Measurements from ENCODE around the gene RFC4.

The RFC4 gene

DNA sequence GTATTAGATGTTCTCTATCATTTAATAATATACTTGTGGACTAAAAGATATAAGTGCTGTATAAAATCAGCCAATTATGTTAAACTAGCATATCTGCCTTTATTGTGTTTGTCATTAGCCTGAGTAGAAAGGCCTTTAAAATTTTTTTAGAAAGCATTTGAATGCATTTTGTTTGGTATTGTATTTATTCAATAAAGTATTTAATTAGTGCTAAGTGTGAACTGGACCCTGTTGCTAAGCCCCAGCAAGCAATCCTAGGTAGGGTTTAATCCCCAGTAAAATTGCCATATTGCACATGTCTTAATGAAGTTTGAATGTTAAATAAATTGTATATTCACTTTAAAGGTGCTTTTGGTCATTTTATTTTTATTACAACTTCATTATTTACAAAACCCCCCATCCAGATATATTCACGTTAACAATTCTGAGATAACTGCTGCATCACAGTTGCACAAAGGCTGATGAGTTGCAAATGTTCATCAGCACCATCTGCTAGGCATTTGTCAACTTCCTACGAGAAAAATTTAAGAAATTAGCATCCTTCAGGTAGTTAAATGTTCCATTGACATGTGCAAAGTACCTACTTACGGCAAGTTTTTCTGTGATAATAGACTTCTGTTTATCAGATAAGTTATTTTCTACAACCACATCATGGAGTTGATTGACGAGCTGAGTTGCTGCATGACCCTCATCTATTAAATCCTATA lies 16.6 kb downstream of the RFC4 start:
- no peak for DNase-seq (ENCODE audit: low read depth)
- H3K4me3 ChIP-seq (ENCODE audit: low read depth, low read length): no peak overlapping the region

DNA sequence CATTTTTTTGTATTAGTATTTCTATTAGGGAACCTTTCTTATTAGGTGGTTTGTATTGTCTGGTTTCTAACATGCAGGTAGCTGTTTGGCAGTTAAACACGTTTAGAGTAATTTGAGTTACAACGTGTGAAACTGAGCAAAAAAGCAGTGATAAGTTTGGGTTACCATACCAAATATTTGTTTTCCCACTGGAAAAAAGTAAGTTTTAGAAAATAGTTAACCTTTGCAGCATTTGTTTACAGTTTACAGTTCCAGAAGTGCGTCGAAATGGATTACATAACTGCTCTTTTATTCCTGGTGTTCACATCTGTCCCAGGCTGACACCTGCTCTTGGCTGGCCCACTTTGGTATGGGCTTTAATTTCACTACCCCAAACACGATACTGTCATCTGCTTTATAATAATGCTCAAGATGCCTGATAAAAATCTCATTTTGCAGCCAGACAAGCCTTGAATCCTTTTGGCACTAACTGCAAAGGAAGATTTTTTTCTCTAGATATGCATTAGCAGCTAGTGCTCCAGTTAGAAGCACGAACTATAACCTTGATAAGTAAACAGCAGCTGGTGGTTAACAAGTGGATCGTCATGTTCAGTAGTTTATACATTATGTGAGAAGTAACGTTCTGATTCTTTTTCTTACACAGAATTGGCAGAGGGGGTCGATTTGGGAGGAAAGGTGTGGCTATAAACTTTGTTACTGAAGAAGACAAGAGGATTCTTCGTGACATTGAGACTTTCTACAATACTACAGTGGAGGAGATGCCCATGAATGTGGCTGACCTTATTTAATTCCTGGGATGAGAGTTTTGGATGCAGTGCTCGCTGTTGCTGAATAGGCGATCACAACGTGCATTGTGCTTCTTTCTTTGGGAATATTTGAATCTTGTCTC lies 17.6 kb downstream of the RFC4 start:
- H3K4me3 ChIP-seq (ENCODE audit: low read depth, low read length): no peak overlapping the region
- DNase-seq (ENCODE audit: low read depth): no peak

- H3K4me3 ChIP-seq (ENCODE audit: low read depth, low read length): no peak overlapping the region
- no peak for DNase-seq (ENCODE audit: low read depth)
These were observed 18.4 kb downstream of the RFC4 start for GRCh38 chr3:186787642-186788481.

- no peak overlapping the region for H3K4me3 ChIP-seq (ENCODE audit: low read depth, low read length)
- DNase-seq (ENCODE audit: low read depth): no peak
These were observed 19.4 kb downstream of the RFC4 start for GRCh38 chr3:186786922-186787321.

DNA sequence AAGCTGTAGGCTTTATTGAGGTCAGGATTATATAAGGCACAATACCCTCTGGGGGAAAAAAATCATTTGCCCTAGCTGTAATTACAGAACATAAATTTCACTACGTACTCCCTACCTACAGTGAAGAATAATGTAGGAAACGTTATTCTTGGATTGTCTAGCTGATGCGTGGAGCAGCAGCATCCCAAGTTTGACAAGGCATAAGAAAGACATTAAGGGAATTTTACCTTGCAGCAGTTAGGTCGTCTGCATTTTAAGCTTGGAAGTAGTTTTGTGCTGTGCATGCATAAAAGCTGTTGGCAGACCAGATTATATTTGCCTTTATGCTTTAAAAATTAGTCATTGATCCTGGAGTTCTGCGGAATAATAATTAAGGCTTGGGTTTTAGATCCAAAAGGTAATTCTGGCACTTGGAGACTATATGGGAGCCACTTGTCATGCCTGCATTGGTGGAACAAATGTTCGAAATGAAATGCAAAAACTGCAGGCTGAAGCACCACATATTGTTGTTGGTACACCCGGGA lies 20.7 kb downstream of the RFC4 start:
- peak overlapping the region; percentile 73 for H3K4me3 ChIP-seq (ENCODE audit: low read depth, low read length)

DNA sequence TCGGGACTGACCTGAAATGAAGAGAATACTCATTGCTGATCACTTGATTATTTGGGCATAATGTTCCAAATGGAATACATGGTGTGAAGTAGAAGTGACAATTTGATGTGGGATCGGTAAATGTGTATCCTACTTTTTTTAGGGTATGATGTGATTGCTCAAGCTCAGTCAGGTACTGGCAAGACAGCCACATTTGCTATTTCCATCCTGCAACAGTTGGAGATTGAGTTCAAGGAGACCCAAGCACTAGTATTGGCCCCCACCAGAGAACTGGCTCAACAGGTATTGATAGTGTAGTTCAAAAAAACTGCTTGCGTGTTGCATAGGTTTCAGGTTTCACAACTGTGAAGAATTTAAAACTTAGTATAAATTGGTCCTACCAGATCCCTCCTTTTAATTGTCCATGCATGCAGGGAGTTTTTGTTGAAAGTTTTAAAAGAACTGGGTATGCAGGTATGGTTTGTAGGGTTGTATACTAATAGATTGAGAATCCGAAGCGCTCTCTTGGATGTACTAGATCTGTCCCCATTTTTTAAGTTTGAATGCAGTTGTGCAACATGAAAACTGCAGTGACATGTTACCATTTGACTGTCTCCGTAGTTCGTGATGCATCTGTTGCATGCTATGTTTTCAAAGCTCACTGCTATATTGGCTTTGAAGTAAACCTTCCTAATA lies 21.3 kb downstream of the RFC4 start:
- no peak for DNase-seq (ENCODE audit: low read depth)
- peak overlapping the region; percentile 73 for H3K4me3 ChIP-seq (ENCODE audit: low read depth, low read length)

More for the DNA sequence above, 20.7 kb downstream of the RFC4 start:
- DNase-seq (ENCODE audit: low read depth): no peak

DNA sequence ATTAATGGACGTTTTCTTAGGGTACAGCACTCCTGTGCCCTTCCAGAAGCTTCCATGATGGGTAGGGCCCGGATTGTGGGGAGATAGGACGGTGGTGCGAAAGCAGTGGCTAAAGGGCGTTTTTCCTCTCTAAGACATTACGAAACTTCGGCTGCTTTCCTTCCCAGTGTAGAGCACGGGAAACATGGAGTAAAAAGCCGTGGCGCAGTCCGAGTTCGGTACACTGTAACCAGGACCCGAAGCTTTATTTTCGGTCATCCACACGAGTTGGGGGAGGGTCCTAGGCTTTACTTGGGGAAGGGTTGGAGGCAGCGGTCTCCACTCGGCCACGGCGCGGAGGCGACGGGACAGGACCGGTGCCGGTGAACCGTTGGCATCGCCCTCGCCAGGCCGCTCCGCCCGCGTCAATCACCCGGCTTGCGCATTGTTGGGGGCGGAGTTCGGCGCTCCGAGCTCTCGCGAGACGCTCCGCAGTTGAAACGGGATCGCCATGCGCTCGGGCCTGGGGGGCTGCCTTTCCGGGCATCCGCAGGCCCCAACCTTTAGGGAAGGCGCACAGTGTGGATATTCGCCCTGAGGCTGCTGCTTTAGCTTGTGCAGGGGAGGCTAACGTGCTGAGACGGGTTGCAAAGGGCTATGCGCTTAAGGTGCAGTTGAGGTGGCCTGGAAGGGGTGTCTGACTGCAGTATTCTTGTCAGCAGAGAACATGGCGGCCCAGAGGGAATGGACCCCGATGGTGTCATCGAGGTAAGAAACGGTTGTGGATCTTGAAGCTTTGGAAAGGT lies 22.4 kb downstream of the RFC4 start:
- H3K4me3 ChIP-seq (ENCODE audit: low read depth, low read length): peak overlapping the region; percentile 73
- peak; percentile 37 for DNase-seq (ENCODE audit: low read depth)

- DNase-seq (ENCODE audit: low read depth): peak; percentile 66
- peak within 1 kb of the TSS; percentile 73 for H3K4me3 ChIP-seq (ENCODE audit: low read depth, low read length)
These were observed 23.1 kb downstream of the RFC4 start, which contains the start of gene EIF4A2 for GRCh38 chr3:186783058-186783730. EIF4A2 (plus strand) TSS chr3:186783577; CDS start chr3:186783611, 34 bp downstream.

DNA sequence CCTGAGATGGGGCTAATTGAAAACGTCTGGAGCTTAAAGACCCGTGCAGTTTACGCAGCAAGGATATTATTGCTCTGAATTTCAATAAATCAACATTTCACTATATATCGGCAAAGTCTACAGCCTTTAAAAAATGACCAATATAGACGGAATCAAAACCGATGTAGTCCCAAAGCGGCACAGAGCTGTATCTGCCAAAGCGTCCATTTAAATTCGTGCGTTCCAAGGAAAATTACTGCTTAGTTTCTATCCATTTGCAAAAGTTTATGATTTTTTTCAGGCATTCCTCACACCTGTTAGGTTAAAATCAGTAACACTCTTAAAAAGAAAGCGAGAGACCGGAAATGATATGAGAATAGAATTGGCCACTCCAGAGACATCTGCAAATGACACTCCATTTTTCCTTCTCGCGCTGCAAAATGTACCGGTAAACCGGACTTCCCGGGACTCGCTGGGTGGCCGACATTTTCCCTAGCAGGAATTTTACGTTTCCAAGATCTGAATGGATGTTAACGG lies 23.7 kb downstream of the RFC4 start:
- H3K4me3 ChIP-seq (ENCODE audit: low read depth, low read length): peak overlapping the region; percentile 73
- no peak for DNase-seq (ENCODE audit: low read depth)

DNA sequence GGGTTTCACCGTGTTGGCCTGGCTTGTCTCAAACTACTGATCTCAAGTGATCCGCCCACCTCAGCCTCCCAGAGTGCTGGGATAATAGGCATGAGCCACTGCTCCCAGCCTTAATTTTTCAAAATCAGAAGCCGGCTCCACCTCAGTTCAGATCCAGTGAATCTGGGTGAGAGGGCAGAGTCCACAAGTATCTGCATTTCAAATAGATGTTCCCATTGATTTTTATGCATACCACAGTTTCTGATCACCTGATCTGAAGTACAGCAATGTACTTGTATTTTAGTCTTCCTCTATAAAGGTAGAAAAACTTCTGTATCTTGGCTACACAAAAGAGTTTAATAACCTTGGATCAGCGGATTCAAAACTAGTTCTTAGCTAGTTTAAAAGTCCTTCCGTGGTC lies 27.1 kb downstream of the RFC4 start:
- no peak for DNase-seq (ENCODE audit: low read depth)
- H3K4me3 ChIP-seq (ENCODE audit: low read depth, low read length): no peak overlapping the region

DNA sequence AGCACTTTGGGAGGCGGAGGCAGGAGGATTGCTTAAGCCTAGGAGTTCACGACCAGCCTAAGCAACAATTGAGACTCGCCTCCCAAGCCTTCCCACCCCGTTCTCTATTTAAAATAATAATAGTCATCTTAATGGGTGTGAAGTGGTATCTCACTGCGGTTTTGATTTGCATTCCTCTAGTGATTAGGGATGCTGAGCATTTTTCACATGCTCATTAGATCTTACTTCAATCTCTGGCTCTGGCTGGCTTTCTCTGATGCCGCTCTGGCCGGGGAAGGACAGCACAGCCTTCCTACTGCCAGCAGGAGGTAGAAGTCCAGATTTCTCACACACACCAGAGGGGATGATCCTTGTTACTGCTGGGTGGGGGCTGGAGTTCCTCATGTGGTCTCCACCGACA lies 30.3 kb downstream of the RFC4 start:
- H3K4me3 ChIP-seq (ENCODE audit: low read depth, low read length): no peak overlapping the region
- no peak for DNase-seq (ENCODE audit: low read depth)

- no peak for DNase-seq (ENCODE audit: low read depth)
- H3K4me3 ChIP-seq (ENCODE audit: low read depth, low read length): peak overlapping the region; percentile 42
These were observed 33.4 kb downstream of the RFC4 start for GRCh38 chr3:186772701-186773417.

GRCh38 chr3:186772281-186772694 lies 34.0 kb downstream of the RFC4 start:
- DNase-seq (ENCODE audit: low read depth): no peak
- peak overlapping the region; percentile 42 for H3K4me3 ChIP-seq (ENCODE audit: low read depth, low read length)

DNA sequence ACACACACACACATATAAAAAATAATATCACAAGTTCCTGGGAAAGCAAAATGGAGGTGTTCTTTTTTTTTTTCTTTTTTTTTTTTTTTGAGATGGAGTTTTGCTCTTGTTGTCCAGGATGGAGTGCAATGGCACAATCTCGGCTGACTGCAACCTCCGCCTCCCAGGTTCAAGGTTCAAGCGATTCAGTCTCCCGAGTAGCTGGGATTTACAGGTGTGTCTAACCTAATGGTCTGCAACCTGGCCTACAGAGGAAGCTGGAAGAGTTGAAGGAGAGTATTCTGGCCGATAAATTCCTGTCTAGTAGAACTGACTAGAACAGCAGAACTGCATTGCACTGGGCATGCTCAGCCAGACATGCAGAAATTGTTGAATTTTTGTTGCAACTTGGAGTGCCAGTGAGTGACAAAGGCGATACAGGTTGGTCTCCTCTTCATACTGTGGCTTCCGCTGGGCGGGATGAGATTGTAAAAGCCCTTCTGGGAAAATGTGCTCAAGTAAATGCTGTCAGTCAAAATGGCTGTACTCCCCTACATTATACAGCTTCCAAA lies 45.3 kb downstream of the RFC4 start:
- no peak for DNase-seq (ENCODE audit: low read depth)
- no peak overlapping the region for H3K4me3 ChIP-seq (ENCODE audit: low read depth, low read length)

GRCh38 chr3:186760141-186760833 lies 46.0 kb downstream of the RFC4 start:
- no peak overlapping the region for H3K4me3 ChIP-seq (ENCODE audit: low read depth, low read length)
- DNase-seq (ENCODE audit: low read depth): no peak

All from skeletal muscle cell (primary cell).